SJCRH30 (cell line): ENCODE data around the gene IL20RA. TPM values are rescaled to one million over a fixed set of nuclear protein-coding genes. Genes with fewer than 3 reads are reported as not detected.

ENCODE experiments used
- DNase-seq, 2 experiments: peaks; one replicate each; pipeline ENCODE4 v3.0.0-alpha.2; 2015 to 2020
- H3K27ac ChIP-seq: fragments of 250-450 bp; sonication (Bioruptor Pico); 2 replicates; pipeline ENCODE4 v1.5.1; 2020; ENCODE audit warnings: mild to moderate bottlenecking, moderate library complexity
- H3K27me3 ChIP-seq: fragments of 250-450 bp; sonication (Bioruptor Pico); 2 replicates; pipeline ENCODE4 v1.5.1; 2020; ENCODE audit warnings: mild to moderate bottlenecking, moderate library complexity
- H3K36me3 ChIP-seq: fragments of 250-450 bp; sonication (Bioruptor Pico); 2 replicates; pipeline ENCODE4 v1.5.1; 2020; ENCODE audit warnings: mild to moderate bottlenecking, moderate library complexity
- H3K4me1 ChIP-seq: fragments of 250-450 bp; sonication (Bioruptor Pico); 2 replicates; pipeline ENCODE4 v1.5.1; 2020; ENCODE audit warnings: mild to moderate bottlenecking, moderate library complexity
- H3K4me3 ChIP-seq: fragments of 250-450 bp; sonication (Bioruptor Pico); 2 replicates; pipeline ENCODE4 v1.5.1; 2020; ENCODE audit warnings: mild to moderate bottlenecking, moderate library complexity
- H3K9me3 ChIP-seq: fragments of 250-450 bp; sonication (Bioruptor Pico); replicated peaks from 2 replicates; pipeline ENCODE4 v1.5.1; 2020; ENCODE audit warnings: mild to moderate bottlenecking, moderate library complexity
- total RNA-seq: library from RNA; depleted of rRNA; stranded (reverse); fragments of >200 nt; shearing (Covaris generic); gene quantifications from 2 replicates; pipeline ENCODE4 v1.2.3, GENCODE V29; 2014

Gene IL20RA
- total RNA-seq, 1 experiment from 2014 or later = 0.22 TPM

DNA sequence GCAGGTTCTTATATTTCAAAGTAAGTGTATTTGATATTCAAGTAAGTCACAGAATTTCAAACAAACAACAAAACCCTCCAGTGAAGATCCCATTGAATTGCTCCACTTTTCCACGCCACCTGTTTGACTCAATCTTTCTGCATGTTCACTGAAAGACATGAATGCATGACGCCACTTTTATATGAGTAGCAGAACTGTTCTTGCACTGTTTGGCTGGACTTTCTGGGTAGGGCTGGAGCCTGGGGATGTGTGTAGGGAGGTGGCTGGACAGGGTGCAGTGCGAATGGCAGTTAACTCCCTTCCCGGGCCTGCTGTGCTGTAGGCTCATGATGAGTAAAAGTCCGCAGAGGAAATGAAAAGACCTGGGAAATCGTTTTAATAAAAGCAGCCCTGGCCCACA lies 39.7 kb downstream of the IL20RA start:
- Histone ChIP-seq H3K4me3 (peak overlapping the region; percentile 19; the same call in 1 of the 2 replicates), H3K9me3 (no peaks in the 10 kb centered on the region), H3K4me1 (peaks cover 15% of the 10 kb centered on the region), H3K36me3 (no peaks in the 10 kb centered on the region), H3K27me3 (no peaks in the 10 kb centered on the region), H3K27ac (peak overlapping the region; percentile 87)
- DNase-seq = peak; percentile 86 to 94

DNA sequence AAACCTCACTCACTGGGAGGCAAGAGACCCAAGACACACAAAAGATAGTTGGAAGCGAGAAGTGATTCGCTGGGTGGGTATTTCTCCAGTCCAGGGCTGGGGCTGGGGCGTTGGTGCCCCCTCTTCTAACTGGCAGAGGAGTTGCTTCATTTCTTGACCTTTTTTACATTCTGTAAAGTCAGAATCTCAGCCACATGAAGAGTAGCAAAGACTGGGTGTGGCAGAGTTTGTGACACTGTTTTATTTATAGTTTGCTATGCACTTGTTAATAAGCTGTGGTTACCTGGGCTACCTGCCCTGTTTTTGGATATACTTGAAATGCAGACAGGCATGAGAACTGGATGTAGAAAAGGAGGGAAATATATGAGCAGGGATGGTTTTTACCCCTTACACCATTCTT lies 42.3 kb downstream of the IL20RA start:
- no peaks in the 10 kb centered on the region for H3K9me3 ChIP-seq
- no peaks in the 10 kb centered on the region for H3K27me3 ChIP-seq
- H3K4me1 ChIP-seq = peaks cover 15% of the 10 kb centered on the region
- H3K27ac ChIP-seq = no peak overlapping the region
- H3K36me3 ChIP-seq = no peaks in the 10 kb centered on the region
- no peak for DNase-seq
- H3K4me3 ChIP-seq = no peak overlapping the region

DNA sequence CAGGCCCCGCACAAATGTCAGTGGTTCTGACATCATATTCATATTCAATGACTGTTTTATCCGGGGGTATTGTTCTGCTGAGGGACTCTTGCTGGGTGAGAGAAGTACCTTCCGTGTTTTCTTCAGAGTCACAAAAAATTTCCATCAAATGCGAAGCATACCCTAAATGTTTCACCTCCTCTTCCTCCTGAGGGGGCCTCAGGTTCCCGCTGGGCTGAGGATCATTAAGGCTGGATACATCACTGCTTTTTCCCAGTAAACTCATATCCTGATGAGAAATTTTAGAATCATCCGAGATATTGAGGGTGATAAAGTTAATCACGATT lies 42.8 kb downstream of the IL20RA start:
- no peaks in the 10 kb centered on the region for H3K36me3 ChIP-seq

DNA sequence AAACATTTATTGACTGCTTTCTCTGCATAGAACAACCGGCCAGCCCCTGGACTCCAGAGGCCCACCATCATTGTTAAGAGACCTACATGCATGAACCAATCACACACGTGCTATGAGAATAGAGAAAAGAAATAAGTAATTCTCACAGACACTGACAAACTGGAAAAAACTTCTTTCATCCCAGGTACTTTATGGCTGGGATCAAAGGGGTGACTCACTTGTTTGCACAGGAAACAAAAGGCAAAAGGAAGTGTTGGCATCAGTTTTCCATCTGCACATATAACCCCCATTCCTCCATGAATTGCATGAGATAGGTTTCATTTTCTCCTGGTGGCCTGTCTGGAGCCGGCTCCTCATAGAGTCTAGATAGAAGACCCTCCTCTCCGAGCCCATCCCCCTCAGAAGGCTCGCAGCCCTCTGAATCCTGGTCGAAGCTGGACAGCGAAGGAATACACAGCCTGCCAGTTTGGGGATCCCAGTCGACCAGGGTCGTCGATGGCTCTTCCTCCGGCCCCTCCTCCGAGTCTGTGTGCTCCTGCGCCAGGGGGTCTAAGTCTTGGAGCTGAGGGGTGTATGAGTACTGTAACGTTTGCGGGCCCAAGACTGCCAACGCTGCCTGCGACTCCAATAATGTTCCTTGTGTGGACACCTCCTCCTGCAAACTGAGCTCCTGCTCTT lies 43.3 kb downstream of the IL20RA start:
- H3K4me1 ChIP-seq = peaks cover 15% of the 10 kb centered on the region
- H3K27me3 ChIP-seq = no peaks in the 10 kb centered on the region
- H3K27ac ChIP-seq = no peak overlapping the region
- H3K36me3 ChIP-seq = no peaks in the 10 kb centered on the region
- no peak for DNase-seq
- no peaks in the 10 kb centered on the region for H3K9me3 ChIP-seq
- no peak overlapping the region for H3K4me3 ChIP-seq

More for the DNA sequence above, 42.8 kb downstream of the IL20RA start:
- Histone ChIP-seq H3K4me1 (peaks cover 15% of the 10 kb centered on the region), H3K27me3 (no peaks in the 10 kb centered on the region), H3K4me3 (no peak overlapping the region), H3K9me3 (no peaks in the 10 kb centered on the region), H3K27ac (no peak overlapping the region)
- DNase-seq = no peak

DNA sequence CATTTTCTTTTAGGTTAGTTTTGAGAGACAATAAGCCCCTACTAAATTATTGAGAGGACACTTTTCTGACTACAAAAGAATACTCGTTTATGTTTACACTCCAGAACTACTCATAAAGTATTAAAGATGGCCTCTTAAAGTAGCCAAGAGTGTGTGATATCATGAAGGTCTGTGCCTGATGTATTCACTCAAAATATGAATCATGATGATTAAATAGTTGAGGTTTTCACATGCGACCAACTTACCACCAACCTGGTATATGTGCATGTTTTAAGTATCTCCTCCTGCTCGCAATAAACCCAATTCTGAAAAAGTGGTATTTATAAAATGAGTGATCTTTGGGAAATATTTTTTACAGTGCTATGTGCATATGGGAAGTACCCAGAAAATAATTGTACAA lies 43.9 kb downstream of the IL20RA start:
- no peak for DNase-seq
- no peak overlapping the region for H3K27ac ChIP-seq
- H3K4me1 ChIP-seq = peaks cover 14% of the 10 kb centered on the region
- no peaks in the 10 kb centered on the region for H3K36me3 ChIP-seq
- no peaks in the 10 kb centered on the region for H3K9me3 ChIP-seq
- no peaks in the 10 kb centered on the region for H3K27me3 ChIP-seq
- no peak overlapping the region for H3K4me3 ChIP-seq

DNA sequence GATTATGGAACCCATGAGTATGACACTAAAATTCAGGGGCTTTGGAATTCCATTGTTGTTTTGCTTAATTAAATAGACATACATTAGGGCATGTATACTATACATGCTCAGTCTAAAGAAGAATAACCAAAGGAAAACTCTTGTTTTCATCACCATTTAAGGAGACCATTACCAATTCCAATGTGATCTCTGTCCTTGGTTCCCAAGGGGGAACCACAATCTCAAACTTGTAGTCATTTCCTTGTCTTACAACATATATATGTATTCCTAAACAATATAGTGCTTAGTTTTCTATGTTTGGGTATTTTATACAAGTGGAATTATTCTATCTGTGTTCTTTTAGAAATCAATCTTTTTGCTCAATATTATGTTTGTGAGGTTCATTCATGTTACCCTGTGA lies 49.2 kb downstream of the IL20RA start:
- no peak for DNase-seq
- Histone ChIP-seq H3K4me3 (no peak overlapping the region), H3K9me3 (no peaks in the 10 kb centered on the region), H3K4me1 (peaks cover 3% of the 10 kb centered on the region; the same call in 1 of the 2 replicates), H3K27ac (no peak overlapping the region), H3K27me3 (no peaks in the 10 kb centered on the region), H3K36me3 (no peaks in the 10 kb centered on the region)

DNA sequence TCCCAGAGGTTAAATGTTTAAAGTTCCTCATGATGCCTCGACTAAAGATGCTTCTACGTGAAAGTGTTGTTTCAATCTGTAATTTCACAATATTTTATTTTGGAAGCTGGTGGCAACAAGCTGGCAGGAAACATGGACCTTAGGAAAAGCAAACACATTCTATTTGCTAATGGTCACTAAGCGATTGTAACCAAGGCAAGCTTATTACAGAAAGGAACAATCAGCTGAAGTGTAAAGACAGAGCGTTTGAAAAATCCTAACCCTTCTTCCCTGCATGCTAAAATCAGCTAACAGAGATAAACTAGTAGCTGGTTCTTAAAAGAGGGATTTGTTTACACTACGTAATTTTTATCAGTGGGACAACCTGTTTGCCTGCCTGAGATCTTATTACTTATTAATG lies 50.0 kb downstream of the IL20RA start:
- H3K36me3 ChIP-seq = no peaks in the 10 kb centered on the region
- H3K27me3 ChIP-seq = no peaks in the 10 kb centered on the region
- H3K9me3 ChIP-seq = no peaks in the 10 kb centered on the region
- DNase-seq = no peak
- H3K4me3 ChIP-seq = no peak overlapping the region
- H3K4me1 ChIP-seq = peaks cover 3% of the 10 kb centered on the region; the same call in 1 of the 2 replicates
- no peak overlapping the region for H3K27ac ChIP-seq

DNA sequence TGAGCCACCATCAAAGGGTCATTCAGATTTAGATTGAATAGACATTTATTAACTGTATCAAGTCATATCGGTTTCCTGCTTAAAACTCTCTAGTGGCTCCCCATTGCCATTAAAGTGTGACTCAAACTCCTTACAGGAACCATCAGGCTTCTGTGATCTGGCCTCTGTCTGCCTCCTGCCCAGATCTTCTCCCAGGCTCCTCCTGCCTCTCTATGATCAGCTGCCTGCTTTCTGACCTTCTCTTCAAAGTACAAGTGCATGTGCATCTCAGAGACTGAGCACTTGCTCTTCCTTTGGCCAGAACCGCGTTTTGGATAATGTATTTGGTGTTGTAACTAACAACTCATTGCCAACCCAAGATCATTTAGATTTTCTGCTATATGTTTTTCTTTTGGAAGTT lies 52.7 kb downstream of the IL20RA start:
- no peak for DNase-seq
- peaks cover 3% of the 10 kb centered on the region; the same call in 1 of the 2 replicates for H3K4me1 ChIP-seq
- H3K4me3 ChIP-seq = no peak overlapping the region
- H3K9me3 ChIP-seq = no peaks in the 10 kb centered on the region
- no peaks in the 10 kb centered on the region for H3K36me3 ChIP-seq
- no peak overlapping the region for H3K27ac ChIP-seq
- H3K27me3 ChIP-seq = no peaks in the 10 kb centered on the region

DNA sequence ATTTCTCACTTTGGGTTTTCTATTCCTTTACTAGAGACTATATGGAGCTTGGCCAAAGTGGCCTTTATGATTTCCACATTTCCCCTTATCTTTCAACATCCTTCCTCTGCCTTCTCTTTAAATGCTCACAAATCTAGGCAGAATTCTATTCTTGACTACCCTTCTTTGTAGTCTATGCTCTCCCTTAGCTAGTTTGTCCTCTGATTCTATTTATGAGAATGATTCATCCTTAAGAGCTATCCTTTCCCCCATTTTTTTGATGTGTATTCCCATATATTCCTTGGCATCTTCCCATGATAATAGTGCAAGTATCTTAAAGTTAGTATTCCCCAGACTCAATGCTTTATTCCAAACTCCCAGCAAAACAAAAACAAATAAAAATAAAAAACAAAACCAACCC lies 53.1 kb downstream of the IL20RA start:
- H3K4me1 ChIP-seq = peaks cover 3% of the 10 kb centered on the region; the same call in 1 of the 2 replicates
- no peak for DNase-seq
- H3K27me3 ChIP-seq = no peaks in the 10 kb centered on the region
- H3K27ac ChIP-seq = no peak overlapping the region
- no peak overlapping the region for H3K4me3 ChIP-seq
- H3K36me3 ChIP-seq = no peaks in the 10 kb centered on the region
- no peaks in the 10 kb centered on the region for H3K9me3 ChIP-seq

DNA sequence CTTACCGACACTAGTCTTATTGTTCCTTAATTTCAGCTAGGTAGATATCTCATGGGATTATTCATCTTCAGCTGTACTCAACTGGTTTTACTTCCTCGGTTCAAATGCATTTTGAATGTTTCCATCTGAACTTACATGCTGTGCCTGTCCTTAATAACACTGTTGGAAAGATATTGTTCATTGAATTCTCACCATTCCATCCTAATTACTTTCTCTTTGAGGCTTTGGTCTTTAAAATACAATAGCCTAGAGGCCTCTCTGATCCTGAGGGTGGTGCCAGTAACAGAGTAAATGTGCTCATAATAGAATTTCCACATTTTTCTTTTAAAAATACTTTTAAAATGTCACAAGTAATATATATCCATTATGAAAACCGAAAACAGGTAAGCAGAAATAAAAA lies 54.0 kb downstream of the IL20RA start:
- no peak for DNase-seq
- Histone ChIP-seq H3K36me3 (no peaks in the 10 kb centered on the region), H3K27ac (no peak overlapping the region), H3K9me3 (no peaks in the 10 kb centered on the region), H3K4me1 (peaks cover 3% of the 10 kb centered on the region; the same call in 1 of the 2 replicates), H3K27me3 (no peaks in the 10 kb centered on the region), H3K4me3 (peak overlapping the region; percentile 62)

DNA sequence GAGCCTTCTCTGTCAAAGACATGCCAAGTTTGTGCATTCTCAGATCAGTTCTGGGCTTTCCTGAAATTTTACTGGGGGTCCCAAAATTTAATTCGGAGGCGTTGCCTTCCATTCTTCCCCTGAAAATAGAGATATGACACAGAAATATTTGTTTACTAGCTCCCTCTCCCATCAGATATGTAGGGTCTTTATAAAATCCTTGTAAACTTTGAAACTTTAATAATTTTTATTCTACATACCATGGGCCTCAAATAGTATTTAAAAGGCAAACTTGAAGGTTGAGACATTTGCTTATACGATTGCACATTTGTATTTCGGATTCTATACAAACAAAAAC lies 54.6 kb downstream of the IL20RA start:
- H3K27ac ChIP-seq = peak overlapping the region; percentile 39; the same call in 1 of the 2 replicates
- peak overlapping the region; percentile 62 for H3K4me3 ChIP-seq
- H3K9me3 ChIP-seq = no peaks in the 10 kb centered on the region
- no peaks in the 10 kb centered on the region for H3K36me3 ChIP-seq
- no peaks in the 10 kb centered on the region for H3K27me3 ChIP-seq
- H3K4me1 ChIP-seq = peaks cover 3% of the 10 kb centered on the region; the same call in 1 of the 2 replicates
- DNase-seq = no peak

DNA sequence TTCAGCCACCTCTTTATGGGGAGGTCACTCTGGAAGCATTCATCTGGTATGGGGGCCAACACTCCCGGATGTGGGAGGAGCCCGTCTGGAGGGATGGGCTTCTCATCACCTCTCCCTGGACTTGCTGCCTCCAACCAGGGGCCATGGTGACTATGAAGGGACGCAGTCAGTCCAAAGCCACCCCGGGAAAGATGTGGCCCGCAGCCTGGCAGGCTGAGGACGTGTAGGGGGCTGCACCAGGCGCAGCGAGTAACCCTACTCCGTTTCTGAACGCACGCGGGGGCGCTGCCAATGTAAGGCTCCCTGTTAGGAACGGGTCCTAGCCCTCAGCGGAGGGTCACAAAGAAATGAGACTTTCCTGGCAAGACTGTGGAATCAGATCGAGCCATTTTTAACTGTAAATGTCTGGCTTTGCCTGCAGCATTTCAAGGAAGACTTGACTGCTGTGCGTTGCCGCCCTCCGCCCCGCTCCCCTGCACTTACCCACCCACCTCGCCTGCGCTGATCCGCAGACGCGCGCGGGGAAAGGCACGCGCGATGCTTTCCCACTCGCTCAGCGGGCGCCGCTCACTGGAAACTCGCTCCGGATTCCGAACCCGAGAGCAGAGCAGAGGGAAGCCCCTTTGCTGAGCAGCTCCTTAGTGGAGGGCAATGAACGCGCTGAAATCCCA lies 55.1 kb downstream of the IL20RA start:
- Histone ChIP-seq H3K36me3 (no peaks in the 10 kb centered on the region), H3K27ac (peak overlapping the region; percentile 39; the same call in 1 of the 2 replicates), H3K4me1 (peaks cover 3% of the 10 kb centered on the region; the same call in 1 of the 2 replicates), H3K9me3 (no peaks in the 10 kb centered on the region), H3K4me3 (peak overlapping the region; percentile 62), H3K27me3 (no peaks in the 10 kb centered on the region)
- DNase-seq = peak; percentile 74 to 80

DNA sequence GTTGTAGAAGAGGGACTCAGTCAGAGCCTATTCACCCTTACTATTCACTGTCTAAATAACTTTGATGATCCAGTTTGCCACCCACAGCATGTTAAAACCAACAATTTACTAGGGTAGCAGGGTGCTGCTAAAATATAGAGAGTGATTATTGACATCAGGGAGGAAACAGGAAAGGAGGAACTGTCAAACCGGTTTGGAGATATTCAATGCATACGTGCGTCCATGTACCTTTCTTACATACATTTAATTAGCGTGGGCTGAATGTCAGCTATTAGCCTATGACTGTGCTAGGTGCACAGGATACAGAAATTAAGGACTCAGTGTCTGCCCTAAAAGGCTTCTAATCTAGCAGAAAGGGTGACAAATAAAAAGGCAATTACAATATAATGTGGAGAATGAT lies 57.2 kb downstream of the IL20RA start:
- no peaks in the 10 kb centered on the region for H3K27me3 ChIP-seq
- DNase-seq = no peak
- H3K27ac ChIP-seq = no peak overlapping the region
- peaks cover 3% of the 10 kb centered on the region; the same call in 1 of the 2 replicates for H3K4me1 ChIP-seq
- no peak overlapping the region for H3K4me3 ChIP-seq
- H3K9me3 ChIP-seq = no peaks in the 10 kb centered on the region
- no peaks in the 10 kb centered on the region for H3K36me3 ChIP-seq

DNA sequence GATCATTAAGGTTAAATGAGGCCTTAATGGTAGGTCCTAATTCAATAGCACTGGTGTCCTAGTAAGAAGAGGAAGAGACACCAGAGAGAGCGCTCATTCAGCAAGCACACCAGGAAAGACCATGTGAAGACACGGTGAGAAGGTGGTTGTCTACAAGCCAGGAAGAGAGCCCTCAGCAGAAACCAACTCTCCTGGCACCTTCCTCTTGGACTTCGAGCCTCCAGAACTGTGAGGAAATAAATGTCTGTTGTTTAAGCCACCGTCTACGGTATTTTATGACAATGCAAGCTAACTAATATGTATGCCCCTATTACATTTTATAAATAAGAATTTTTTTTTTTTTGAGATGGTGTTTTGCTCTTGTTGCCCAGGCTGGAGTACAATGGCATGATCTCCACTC lies 59.3 kb downstream of the IL20RA start:
- H3K9me3 ChIP-seq = no peaks in the 10 kb centered on the region
- no peak overlapping the region for H3K27ac ChIP-seq
- H3K4me1 ChIP-seq = no peaks in the 10 kb centered on the region
- H3K36me3 ChIP-seq = no peaks in the 10 kb centered on the region
- H3K27me3 ChIP-seq = no peaks in the 10 kb centered on the region
- DNase-seq = no peak
- H3K4me3 ChIP-seq = no peak overlapping the region

DNA sequence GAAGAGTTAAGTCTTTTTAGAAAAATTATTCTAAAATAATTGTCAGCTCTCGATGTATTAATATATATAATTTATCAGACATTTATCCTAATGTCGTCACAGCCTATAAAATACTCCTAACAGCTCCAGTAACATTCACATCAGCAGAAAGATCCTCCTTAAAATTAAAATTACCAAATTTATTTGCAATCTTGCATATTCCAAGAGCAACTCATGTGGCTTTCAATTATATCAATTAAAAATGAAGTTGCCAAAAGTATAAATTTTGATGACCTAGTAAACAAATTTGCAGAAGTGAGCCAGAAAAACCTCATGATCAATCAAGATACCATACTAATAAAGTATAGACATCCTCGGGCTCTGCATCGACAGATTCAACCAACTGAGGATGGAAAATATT lies 60.2 kb downstream of the IL20RA start:
- Histone ChIP-seq H3K4me3 (no peak overlapping the region), H3K4me1 (no peaks in the 10 kb centered on the region), H3K36me3 (no peaks in the 10 kb centered on the region), H3K27ac (no peak overlapping the region), H3K27me3 (no peaks in the 10 kb centered on the region), H3K9me3 (no peaks in the 10 kb centered on the region)
- DNase-seq = no peak

DNA sequence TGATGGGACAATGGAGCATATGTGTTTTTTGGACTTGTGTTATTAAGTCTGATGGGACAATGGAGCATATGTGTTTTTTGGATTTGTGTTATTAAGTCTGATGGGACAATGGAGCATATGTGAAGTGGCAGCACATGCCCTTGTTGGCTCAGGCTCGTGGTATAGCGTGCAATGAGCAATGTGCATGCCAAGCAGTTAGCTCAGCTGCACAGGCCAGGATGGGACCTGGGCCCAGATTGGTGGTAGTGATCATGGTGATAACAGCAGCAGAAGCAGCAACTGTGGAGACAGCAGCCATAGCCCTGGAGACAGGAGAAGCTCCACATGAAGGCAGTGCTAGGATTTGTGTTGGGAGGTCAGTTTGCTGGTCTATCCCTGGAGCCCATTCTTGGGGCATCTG lies 61.1 kb downstream of the IL20RA start:
- H3K27ac ChIP-seq = no peak overlapping the region

More for the DNA sequence above, 61.1 kb downstream of the IL20RA start:
- H3K27me3 ChIP-seq = no peaks in the 10 kb centered on the region
- H3K36me3 ChIP-seq = no peaks in the 10 kb centered on the region
- no peak for DNase-seq
- no peak overlapping the region for H3K4me3 ChIP-seq
- H3K4me1 ChIP-seq = no peaks in the 10 kb centered on the region
- no peaks in the 10 kb centered on the region for H3K9me3 ChIP-seq
